Measurements from ENCODE around the gene BARHL1. TPM values are rescaled to one million over a fixed set of nuclear protein-coding genes. Genes with fewer than 3 reads are reported as not detected.

Gene BARHL1
- total and polyA plus RNA-seq, 2 of the 4 experiments (the other 2 are of a cell fraction), result not detected

DNA sequence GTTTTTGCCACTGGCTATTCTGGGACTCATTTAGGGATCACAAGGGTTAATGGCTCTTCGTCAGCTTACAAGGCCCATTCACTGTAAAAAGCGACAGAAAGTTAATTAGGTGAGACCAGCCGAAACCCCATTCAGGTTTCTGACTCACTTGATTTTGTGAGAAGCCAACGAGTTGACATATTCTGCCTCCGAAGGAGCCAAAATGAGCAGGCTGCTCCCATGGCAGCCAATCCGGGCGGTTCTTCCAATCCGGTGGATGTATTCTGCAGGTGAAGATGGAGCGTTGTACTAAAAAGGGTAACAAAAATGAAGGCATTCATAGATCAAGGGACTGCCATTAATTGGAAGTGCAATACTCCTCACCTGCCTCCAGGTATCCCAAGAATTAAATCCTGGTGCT is 47.7 kb downstream of the BARHL1 start:
- in situ Hi-C loops (cut with MboI; ENCODE audit: low sequenced_read_pairs), result no loop called here
- 0 out of 2 replicates have a peak, but pooled peaks cover 3% of the 10 kb centered on the region for H3K4me1 ChIP-seq (ENCODE audit: control insufficient read depth, insufficient read depth, low read length)
- TF ChIP-seq, protein P1, sequence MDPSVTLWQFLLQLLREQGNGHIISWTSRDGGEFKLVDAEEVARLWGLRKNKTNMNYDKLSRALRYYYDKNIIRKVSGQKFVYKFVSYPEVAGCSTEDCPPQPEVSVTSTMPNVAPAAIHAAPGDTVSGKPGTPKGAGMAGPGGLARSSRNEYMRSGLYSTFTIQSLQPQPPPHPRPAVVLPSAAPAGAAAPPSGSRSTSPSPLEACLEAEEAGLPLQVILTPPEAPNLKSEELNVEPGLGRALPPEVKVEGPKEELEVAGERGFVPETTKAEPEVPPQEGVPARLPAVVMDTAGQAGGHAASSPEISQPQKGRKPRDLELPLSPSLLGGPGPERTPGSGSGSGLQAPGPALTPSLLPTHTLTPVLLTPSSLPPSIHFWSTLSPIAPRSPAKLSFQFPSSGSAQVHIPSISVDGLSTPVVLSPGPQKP (IDR thresholded peaks at IDR 0.05; ENCODE audit: borderline replicate concordance, low read depth, low read length), result no peak
- no peak for TF ChIP-seq SMC3 (IDR thresholded peaks at IDR 0.05; ENCODE audit: low read depth, low read length)
- no peak for TF ChIP-seq MAZ (IDR thresholded peaks at IDR 0.05; ENCODE audit: borderline replicate concordance, low read depth, low read length)
- TF ChIP-seq POLR2A (IDR thresholded peaks at IDR 0.05; ENCODE audit: low read depth, low read length), result no peak
- no peak for TF ChIP-seq MXI1 (IDR thresholded peaks at IDR 0.05; ENCODE audit: borderline replicate concordance, low read depth, low read length)
- no peak for TF ChIP-seq CHD1 (IDR thresholded peaks at IDR 0.05; ENCODE audit: low read depth, low read length)
- TF ChIP-seq CEBPB (IDR thresholded peaks at IDR 0.05; ENCODE audit: low read depth, low read length), result no peak
- TF ChIP-seq, protein P2, sequence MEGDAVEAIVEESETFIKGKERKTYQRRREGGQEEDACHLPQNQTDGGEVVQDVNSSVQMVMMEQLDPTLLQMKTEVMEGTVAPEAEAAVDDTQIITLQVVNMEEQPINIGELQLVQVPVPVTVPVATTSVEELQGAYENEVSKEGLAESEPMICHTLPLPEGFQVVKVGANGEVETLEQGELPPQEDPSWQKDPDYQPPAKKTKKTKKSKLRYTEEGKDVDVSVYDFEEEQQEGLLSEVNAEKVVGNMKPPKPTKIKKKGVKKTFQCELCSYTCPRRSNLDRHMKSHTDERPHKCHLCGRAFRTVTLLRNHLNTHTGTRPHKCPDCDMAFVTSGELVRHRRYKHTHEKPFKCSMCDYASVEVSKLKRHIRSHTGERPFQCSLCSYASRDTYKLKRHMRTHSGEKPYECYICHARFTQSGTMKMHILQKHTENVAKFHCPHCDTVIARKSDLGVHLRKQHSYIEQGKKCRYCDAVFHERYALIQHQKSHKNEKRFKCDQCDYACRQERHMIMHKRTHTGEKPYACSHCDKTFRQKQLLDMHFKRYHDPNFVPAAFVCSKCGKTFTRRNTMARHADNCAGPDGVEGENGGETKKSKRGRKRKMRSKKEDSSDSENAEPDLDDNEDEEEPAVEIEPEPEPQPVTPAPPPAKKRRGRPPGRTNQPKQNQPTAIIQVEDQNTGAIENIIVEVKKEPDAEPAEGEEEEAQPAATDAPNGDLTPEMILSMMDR (conservative IDR thresholded peaks at IDR 0.05; ENCODE audit: low read depth, low read length), result no peak
- no peaks in the 10 kb centered on the region for H3K79me1 ChIP-seq (ENCODE audit: low read depth in 1 of 2, low read length in 2 of 2)
- no peak overlapping the region for H3K23ac ChIP-seq (ENCODE audit: low read depth, low read length)
- H3K27ac ChIP-seq (ENCODE audit: insufficient read depth, low read length), result no peak overlapping the region
- H2BK15ac ChIP-seq (ENCODE audit: low read depth, low read length), result no peak overlapping the region
- no peaks in the 10 kb centered on the region for H3K27me3 ChIP-seq (ENCODE audit: control insufficient read depth, insufficient read depth, low read length)
- H3K14ac ChIP-seq (replicated peaks; ENCODE audit: low read depth, low read length), result no peak overlapping the region
- ChIA-PET CTCF (no interaction called here), POLR2A (ENCODE audit: unreplicated experiment) (no interaction called here)
- intact Hi-C loops (cut with micrococcal nuclease), result no loop called here
- H4K20me1 ChIP-seq (ENCODE audit: insufficient read depth, low read length), result peaks cover 23% of the 10 kb centered on the region; the same call in 1 of the 2 replicates
- H4K91ac ChIP-seq (ENCODE audit: insufficient read depth, low read depth, low read length), result no peak overlapping the region
- no peak overlapping the region for H2AK9ac ChIP-seq (replicated peaks; ENCODE audit: low read depth, low read length, poor library complexity)
- H2BK5ac ChIP-seq (ENCODE audit: low read depth, low read length, poor library complexity, severe bottlenecking), result no peak overlapping the region
- no peak for ATAC-seq (ENCODE audit: low read depth)
- no peak overlapping the region for H2BK120ac ChIP-seq (ENCODE audit: low read depth, low read length)
- H3K4ac ChIP-seq (ENCODE audit: low read depth, low read length), result no peak overlapping the region
- H2AK5ac ChIP-seq (ENCODE audit: low read depth, low read length), result no peak overlapping the region
- no TSS peak for BruUV-seq (replicated peaks)
- peaks cover 27% of the 10 kb centered on the region for H3K36me3 ChIP-seq (ENCODE audit: control insufficient read depth, insufficient read depth, low read length)
- no peak overlapping the region for H3K18ac ChIP-seq (ENCODE audit: low read depth, low read length)
- H3K9ac ChIP-seq (ENCODE audit: low read depth, low read length), result no peak overlapping the region
- H2AFZ ChIP-seq (replicated peaks; ENCODE audit: low read length, poor library complexity), result no peak overlapping the region
- dilution Hi-C loops (cut with HindIII; ENCODE audit: low sequenced_read_pairs, unreplicated experiment), result no loop called here
- H3K9me1 ChIP-seq (ENCODE audit: insufficient read depth, low read length), result peaks cover 10% of the 10 kb centered on the region; the same call in 1 of the 2 replicates
- WGBS, 2 experiments (ENCODE audit: extremely low coverage in 2 of 2, insufficient read length in 1 of 2), result 89% methylated on average over 4 of the region's 9 CpGs; no CpG with 5 or more reads in 1 of the 2 experiments
- H3K4me2 ChIP-seq (ENCODE audit: low read depth, low read length), result no peak overlapping the region
- no peak overlapping the region for H3K56ac ChIP-seq (ENCODE audit: extremely low read depth, insufficient read depth, low read length)
- H2BK20ac ChIP-seq (ENCODE audit: low read depth, low read length), result no peak overlapping the region
- H4K5ac ChIP-seq (ENCODE audit: low read depth, low read length), result no peak overlapping the region
- H4K8ac ChIP-seq (ENCODE audit: low read depth in 2 of 2, low read length in 2 of 2), result no peak overlapping the region
- DNase-seq, result no peak
- no peak overlapping the region for H3K4me3 ChIP-seq (ENCODE audit: insufficient read depth, low read depth, low read length)
- H3K9me3 ChIP-seq (ENCODE audit: control insufficient read depth, insufficient read depth, low read length), result no peaks in the 10 kb centered on the region

Data from IMR-90 (cell line).